GM20000 (cell line): ENCODE data around the gene FYTTD1.

Experiments used
- DNase-seq: peaks from one replicate; pipeline ENCODE4 v3.0.0; 2012; ENCODE audit warnings: low spot score
- TF ChIP-seq, protein P1 (sequence below): IDR thresholded peaks from 2 replicates; pipeline ENCODE4 v1.5.1; 2012; ENCODE audit warnings: mild to moderate bottlenecking, control low read depth; ENCODE audit errors: extremely low read depth, missing control alignments

FYTTD1 gene

DNA sequence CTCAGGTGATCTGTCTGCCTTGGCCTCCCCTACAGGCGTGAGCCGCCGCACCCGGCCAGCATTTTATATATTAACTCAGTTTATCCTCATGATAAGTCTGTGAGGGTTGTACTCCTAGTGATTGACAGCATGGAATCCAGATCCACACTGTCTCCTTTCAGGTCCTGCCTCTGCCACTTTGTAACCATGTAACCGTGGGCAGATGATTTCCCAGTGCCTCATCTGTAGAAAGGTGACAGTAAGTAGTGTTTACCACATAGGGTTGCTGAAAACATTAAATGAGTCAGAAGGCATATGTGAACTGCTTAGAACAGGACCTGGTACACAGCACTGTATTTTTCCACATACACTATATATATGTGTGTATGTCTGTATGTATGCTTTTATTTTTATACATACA lies 2.4 kb downstream of the FYTTD1 start:
- DNase-seq: no peak
- TF ChIP-seq, protein P1, sequence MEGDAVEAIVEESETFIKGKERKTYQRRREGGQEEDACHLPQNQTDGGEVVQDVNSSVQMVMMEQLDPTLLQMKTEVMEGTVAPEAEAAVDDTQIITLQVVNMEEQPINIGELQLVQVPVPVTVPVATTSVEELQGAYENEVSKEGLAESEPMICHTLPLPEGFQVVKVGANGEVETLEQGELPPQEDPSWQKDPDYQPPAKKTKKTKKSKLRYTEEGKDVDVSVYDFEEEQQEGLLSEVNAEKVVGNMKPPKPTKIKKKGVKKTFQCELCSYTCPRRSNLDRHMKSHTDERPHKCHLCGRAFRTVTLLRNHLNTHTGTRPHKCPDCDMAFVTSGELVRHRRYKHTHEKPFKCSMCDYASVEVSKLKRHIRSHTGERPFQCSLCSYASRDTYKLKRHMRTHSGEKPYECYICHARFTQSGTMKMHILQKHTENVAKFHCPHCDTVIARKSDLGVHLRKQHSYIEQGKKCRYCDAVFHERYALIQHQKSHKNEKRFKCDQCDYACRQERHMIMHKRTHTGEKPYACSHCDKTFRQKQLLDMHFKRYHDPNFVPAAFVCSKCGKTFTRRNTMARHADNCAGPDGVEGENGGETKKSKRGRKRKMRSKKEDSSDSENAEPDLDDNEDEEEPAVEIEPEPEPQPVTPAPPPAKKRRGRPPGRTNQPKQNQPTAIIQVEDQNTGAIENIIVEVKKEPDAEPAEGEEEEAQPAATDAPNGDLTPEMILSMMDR: no peak

DNA sequence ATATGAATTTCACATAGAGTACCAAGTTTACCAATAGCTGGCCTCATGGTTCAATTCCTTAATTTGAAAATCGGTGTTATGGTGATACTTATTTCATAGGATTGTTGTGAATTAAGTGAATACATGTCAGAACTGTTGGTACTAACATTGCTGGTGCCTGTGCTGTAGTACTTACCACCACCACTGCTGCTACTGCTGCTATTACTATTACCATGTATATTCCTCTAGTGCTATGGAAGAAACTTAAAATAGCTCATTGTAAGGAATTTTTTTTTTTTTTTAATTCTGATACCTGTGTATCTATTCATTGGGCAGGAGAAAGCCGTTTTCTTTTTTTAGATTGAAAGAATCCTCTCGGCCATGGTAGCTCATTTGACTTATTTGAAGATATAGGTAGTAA lies 3.6 kb downstream of the FYTTD1 start:
- no peak for DNase-seq
- TF ChIP-seq, protein P1: no peak

DNA sequence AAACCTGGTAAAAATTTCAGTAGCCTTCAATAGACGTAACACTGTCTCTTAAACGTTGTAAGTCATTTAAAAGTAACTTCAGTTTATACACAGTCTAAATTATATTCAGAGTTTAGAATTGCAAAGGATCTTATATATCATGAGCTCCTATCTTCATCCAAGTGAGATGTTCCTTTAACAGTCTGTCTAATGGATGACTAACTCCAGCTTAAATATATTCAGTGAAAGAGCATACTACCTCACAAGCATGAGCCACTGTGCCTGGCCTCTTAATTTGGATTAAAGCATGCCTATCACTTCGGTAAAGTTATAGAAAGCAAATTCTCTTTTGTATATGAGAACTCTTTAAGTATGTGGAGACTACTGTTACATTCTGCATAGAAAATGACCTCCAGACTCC lies 7.0 kb downstream of the FYTTD1 start:
- TF ChIP-seq, protein P1: no peak
- no peak for DNase-seq

DNA sequence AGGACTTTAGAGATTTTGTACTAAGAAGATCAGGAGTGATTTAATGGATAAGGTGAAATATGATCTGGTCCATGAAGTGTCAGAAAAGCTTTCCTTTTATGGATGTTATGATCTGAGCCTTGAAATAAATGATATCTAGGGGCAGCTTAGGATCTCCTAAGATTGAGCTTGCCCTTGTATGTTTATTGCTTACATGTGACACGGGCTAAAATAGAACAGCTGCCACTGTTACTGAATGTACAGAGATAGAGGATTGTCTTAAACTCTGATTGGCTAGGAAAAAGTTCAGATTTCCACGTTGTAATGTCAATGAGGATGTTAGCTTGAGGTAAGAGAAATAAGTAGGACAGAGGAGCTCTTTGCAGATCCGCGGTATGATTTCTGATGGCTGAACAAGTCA lies 8.8 kb downstream of the FYTTD1 start:
- TF ChIP-seq, protein P1: no peak
- DNase-seq: no peak

DNA sequence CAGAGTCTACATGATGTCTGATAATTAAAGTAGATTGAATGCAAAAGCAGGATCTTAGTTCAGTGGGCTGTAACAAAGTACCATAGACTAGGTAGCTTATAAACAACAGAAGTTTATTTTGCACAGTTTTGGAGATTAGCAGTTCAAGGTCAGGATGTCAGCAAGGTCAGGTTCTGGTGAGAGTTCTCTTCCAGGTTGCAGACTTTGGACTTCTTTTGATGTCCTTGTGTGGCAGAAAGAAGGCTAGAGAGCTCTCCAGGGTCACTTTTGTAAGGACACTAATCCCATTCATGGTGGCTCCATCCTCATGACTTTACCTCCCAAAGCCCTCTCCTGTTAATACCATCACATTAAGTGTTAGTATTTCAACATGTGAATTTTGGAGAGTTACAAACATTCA lies 12.1 kb downstream of the FYTTD1 start:
- DNase-seq: no peak
- TF ChIP-seq, protein P1: no peak

DNA sequence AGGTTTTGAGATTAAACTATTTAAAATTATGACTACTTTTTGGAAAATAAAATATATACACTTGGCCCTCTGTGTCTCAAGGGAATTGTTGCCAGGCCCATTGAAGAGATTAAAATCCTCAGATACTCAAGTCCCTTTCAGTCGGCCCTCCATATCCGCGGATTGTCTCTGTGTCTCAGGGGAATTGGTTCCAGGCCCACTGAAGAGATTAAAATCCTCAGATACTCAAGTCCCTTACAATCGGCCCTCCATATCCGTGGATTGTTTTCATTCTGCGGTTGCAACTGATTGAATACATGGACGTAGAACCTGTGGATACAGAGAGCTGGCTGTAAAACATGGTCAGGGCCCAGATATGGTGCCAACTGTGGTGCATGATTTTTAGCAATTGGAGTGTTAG lies 25.6 kb downstream of the FYTTD1 start:
- TF ChIP-seq, protein P1: no peak
- no peak for DNase-seq

DNA sequence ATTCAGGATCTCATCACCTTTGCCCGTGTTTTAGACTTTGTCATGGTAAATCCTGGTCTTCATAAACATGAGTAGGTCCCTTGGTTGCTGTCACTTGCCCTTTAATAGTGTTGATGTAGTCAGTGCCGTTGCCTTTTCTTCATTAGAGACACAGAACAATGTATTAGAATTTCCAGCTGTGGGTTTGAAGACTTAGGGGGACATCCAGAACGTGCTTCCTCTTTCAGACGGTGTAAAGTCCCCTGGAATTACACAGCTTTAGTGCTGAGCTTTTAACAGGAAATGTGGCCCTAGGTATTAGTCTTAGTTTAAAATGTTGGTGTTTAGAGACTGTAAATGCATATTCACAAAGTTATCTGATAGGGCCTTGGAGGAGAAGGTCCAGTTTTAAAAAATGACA lies 32.5 kb downstream of the FYTTD1 start:
- peak; percentile 35 for DNase-seq
- TF ChIP-seq, protein P1: no peak
